GM12865 (cell line): Measurements from ENCODE around the gene SPATA33.

ENCODE experiments used
- DNase-seq: peaks from one replicate; pipeline ENCODE4 v3.0.0; 2010; ENCODE audit warnings: low read depth
- H3K4me3 ChIP-seq: 2 replicates; pipeline ENCODE4 v1.5.1; 2011; ENCODE audit warnings: mild to moderate bottlenecking, low read depth, low read length, control low read depth
- CTCF ChIP-seq: IDR thresholded peaks from 2 replicates; pipeline ENCODE4 v1.5.1; 2011; ENCODE audit warnings: low read length, control low read depth, low read depth, inconsistent platforms; ENCODE audit not compliant: insufficient read depth; ENCODE audit errors: missing control alignments

Gene SPATA33

GRCh38 chr16:89700649-89701424 is 43.2 kb downstream of the SPATA33 start:
- peak overlapping the region; percentile 76 for H3K4me3 ChIP-seq
- peak; percentile 40 for TF ChIP-seq CTCF
- DNase-seq = peak; percentile 70

GRCh38 chr16:89701425-89702406 is 44.1 kb downstream of the SPATA33 start, which contains the start of gene SPATA2L:
TSS of gene SPATA2L (minus strand) at chr16:89701705. CDS start at chr16:89701232, 473 bp downstream.
- peak; percentile 98 for DNase-seq
- peak within 1 kb of the TSS; percentile 76 for H3K4me3 ChIP-seq
- TF ChIP-seq CTCF = peak; percentile 32

GRCh38 chr16:89704281-89704680 is 46.6 kb downstream of the SPATA33 start:
- DNase-seq = peak; percentile 9

GRCh38 chr16:89705006-89705405 is 47.4 kb downstream of the SPATA33 start:
- TF ChIP-seq CTCF = no peak
- DNase-seq = no peak
- no peak overlapping the region for H3K4me3 ChIP-seq

More at GRCh38 chr16:89704281-89704680, 46.6 kb downstream of the SPATA33 start:
- H3K4me3 ChIP-seq = no peak overlapping the region
- TF ChIP-seq CTCF = no peak

GRCh38 chr16:89706518-89707260 is 49.1 kb downstream of the SPATA33 start:
- H3K4me3 ChIP-seq = no peak overlapping the region
- peak; percentile 2 for DNase-seq

More at GRCh38 chr16:89706518-89707260, 49.1 kb downstream of the SPATA33 start:
- TF ChIP-seq CTCF = no peak
